NOMO-1 treated with dmso at 0.1 percent for 144 hours (cell line): ENCODE measurements around the gene UNC50.

Experiments
- DNase-seq: peaks from one replicate; lab custom pipeline; 2025; ENCODE audit not compliant: unreplicated experiment; lab: John Stamatoyannopoulos, UW

The UNC50 gene

GRCh38 chr2:98663511-98664090 lies 55.2 kb downstream of the UNC50 start:
- DNase-seq: no peak

- DNase-seq: peak; percentile 75
These were observed 55.9 kb downstream of the UNC50 start for GRCh38 chr2:98664323-98664722.

- no peak for DNase-seq
These were observed 57.3 kb downstream of the UNC50 start for GRCh38 chr2:98665677-98666076.
